OCI-M2 (cell line): ENCODE results near the gene FAM174C.
A peak's percentile ranks its signal among the peaks of the same experiment; 100 is the strongest.

Experiments used
- DNase-seq: peaks from one replicate; lab custom pipeline; 2025; ENCODE audit not compliant: unreplicated experiment; lab: John Stamatoyannopoulos, UW

The FAM174C gene

GRCh38 chr19:1260749-1261537 is 14.4 kb upstream of the FAM174C start:
- peak; percentile 66 for DNase-seq

DNA sequence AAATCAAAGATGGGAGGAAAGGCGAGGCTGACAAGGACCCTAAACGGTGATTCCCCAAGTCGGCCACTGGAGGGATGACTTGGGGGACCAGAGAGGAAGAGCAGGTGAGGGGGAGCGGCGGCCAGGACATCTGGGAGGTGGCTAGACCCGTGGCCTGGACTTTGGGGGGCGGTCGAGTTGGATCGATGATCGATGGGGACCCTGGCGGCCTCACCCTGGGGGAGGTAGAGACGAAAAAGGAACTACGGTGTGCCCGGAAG is 13.9 kb upstream of the FAM174C start:
- no peak for DNase-seq

- no peak for DNase-seq
Measured at GRCh38 chr19:1261798-1262622, 13.3 kb upstream of the FAM174C start.

DNA sequence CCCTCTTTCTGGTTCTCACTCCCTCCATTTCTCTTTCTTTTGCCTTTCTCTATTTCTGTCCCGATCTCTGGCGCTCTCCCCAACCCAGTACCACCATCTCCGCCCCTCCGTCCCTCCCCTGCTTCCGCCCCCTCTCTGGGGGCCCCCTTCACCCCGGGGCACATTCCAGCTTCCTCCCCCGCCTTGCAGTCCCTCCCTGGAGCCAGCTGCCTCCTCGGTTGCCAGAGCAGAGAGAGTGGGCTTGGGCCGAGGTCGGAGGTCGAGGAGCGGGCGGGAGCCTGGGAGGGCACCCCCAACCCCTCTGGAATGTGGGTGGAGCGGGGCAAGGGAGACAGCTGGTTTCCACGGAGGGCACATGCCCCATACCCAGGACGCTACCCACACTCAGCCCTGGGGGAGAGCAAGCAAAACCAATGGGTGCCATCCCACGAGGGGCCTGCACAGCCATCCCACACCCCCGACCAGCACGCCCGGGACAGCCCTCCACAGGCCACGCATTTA is 12.7 kb upstream of the FAM174C start:
- DNase-seq: no peak

DNA sequence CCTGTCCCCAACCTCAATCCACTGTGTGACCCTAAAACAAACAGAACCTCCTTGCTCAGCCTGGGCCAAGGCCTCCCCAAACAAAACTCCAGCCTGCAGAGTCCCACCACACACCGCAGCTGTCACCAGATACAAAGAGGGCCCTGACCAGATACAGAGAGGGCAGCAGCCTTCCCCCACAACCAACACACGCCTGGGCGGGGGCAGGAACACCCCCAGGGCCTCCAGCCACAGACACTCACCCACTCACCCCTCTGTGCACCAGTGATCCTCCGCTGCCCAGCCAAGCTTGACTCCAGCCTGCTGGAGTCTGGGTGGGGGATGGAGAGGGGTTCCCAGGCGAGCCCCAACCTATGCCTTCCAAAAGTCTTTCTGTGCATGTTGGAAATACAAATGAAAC is 12.1 kb upstream of the FAM174C start:
- DNase-seq: no peak

DNA sequence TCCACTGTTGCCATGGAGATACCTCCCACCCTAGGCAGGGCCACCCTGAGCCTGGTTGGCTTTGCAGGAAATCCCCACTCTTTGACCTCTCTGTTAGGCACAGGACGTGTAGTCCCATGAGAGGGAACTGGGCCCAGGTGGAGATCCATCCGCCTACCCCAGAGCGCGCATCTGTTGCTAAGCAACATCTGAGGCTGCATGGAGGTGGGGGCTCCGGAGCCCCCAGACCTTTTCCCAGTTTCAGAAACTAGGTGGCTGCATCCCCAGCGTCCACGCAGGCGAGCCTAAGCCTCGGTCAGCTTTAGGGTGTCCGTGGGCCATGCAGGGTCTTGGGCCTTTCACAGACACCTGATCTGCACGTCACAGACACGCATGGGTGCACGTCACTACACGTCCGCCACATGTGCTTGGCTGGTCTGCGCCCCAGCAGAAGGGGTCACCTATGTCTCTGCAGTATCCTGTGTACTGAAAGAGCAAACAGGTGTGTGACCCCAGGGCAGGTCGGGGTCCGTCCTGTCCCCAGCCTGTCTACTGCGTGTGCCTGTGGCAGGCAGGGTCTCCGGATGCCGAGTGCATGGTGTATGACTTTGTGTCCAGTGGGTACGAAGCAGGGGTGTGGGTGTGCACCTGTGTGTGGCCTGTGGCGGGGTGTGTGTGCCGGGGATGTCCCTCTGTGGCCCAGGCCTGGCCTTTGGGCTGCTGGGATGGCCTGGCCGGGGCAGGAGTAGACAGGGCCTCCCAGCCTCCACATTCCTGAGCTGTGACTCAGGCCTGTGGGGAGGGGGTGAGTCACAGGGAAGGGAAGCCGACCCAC is 10.3 kb upstream of the FAM174C start:
- DNase-seq: no peak

GRCh38 chr19:1265615-1266128 is 9.7 kb upstream of the FAM174C start:
- no peak for DNase-seq

- DNase-seq: no peak
Measured at GRCh38 chr19:1266129-1266915, 9.0 kb upstream of the FAM174C start.

DNA sequence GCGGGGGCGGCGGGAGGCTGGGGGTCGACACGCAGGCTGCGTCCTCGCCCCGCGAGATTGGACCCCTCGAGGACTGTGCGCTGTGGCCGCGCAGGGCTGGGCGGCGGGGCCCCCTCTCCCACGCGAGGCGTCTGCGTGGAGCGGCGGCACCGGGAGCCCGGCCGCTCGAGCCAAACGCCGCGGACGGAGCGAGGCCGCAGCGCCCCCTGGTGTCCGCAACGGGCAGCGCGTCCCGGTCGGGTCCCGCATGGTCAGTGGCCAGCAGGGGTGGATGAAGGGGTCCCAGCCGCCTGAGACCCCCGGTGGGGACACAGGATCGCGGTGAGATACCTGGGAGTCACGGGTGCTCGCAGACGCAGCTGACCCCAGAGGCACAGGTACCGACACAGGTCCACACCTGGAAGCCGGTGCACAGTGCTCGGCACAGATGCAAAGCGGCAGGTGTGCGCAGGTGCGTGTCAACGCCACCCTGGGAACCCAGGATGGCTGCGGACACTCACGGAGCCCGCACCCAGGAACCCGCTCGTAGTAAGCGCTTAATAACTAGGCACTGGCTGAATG is 8.3 kb upstream of the FAM174C start:
- DNase-seq: no peak

- DNase-seq: no peak
Measured at GRCh38 chr19:1267477-1268225, 7.7 kb upstream of the FAM174C start.

DNA sequence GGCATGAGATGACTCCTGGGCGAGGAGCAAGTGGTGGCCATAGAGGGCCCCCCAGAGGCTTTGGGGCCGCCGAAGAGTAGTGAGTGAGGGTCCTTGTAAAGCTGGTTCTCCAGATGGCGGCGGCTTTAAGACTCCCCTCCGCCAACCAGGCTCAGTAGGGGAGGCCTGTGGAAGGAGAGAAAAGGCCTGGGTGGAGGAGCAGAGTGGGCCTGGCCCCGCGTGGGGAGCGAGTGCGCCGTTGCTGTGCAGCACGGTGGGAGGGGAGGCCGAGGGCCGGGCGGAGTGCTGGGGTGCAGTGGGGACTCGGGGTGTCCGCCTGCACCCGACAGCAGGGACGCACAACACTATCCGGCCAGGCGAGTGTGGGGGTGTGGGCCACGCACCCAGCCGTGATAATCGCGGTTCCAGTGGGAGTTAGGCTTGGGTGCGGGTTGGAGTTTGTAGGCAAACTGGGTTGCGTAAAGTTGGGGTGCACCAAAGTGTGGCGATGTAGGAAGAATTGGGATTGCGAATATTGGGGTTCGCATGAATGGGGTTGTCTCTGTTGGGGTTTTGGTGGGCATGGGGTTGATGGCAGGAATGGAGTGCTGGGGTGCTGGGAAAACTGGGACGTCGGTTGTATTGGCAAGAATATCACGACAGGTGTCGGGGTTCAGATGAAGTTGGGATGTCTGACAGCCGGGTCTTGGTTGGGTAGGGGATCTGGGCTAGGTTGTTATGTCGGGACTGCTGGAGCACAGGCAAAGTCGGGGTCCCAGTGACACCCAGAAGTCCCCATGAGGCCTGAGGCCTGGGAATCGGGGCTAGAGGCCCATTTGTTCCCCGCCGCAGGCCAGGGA is 6.9 kb upstream of the FAM174C start:
- no peak for DNase-seq

- peak; percentile 70 for DNase-seq
Measured at GRCh38 chr19:1269065-1269477, 6.3 kb upstream of the FAM174C start, which contains the start of gene CIRBP. CIRBP (plus strand) TSS chr19:1269332; CDS start chr19:1270934, 1,602 bp downstream.

DNA sequence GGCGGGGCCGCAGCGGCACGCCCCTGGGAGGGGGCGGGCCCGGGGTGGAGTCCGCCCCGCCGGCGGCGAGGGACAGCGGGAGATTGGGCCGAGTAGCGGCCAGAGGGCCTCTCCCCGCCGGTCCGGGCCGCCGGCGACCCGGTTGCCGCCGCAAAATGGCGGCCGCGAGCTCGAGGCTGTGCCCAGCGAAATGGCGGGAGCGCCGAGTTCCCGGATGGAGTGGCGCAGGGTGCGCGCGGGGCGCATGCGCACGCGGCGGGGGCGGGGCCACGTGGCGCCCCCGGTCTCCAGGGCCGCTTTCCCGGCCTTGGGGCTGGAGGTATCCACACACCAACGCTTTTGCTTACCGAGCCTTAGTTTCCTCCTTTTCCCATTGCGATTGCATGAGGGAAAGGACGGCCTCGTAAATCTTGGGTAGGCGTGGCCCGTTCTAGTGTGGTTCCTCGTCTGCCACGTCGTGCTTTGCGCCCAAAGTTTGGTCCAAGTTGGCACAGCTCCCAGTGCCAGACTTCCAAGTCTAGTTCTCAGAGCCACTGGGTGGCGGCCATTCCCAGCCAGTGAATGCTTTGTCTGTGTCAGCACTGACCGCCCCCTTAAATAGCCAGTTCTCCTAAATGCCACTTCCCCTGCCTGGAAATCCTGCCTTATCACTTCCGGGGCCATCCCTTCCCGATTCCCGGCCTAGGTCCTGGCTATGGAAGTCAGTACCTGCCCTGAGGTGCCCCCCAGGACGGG is 5.7 kb upstream of the FAM174C start:
- no peak for DNase-seq

DNA sequence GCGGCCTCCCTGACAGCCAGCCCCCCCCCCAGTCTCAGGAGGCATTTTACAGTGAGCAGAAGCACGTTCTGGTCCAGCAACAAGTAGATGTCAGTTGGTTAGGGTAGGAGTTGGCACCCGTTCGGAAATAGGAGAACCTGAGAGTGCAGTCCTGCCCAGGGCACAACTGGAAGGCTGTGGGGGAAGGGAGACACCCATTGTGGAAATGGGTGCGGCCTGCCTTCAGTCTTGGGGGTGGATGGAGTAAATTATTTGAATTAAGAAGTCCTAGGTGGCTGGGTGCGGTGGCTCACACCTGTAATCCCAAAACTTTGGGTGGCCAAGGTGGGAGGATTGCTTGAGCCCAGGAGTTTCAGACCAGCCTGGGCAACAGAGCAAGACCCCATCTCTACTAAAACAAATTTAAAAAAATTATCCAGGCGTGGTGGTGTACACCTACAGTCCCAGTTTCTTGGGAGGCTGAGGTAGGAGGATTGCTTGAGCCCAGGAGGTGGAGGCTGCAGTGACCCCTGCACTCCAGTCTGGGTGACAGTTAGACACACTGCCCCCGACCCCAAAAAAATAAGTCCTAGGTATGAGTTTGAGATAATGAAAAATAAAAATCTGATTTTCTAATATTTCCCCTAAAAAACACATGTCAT is 5.0 kb upstream of the FAM174C start:
- DNase-seq: no peak

DNA sequence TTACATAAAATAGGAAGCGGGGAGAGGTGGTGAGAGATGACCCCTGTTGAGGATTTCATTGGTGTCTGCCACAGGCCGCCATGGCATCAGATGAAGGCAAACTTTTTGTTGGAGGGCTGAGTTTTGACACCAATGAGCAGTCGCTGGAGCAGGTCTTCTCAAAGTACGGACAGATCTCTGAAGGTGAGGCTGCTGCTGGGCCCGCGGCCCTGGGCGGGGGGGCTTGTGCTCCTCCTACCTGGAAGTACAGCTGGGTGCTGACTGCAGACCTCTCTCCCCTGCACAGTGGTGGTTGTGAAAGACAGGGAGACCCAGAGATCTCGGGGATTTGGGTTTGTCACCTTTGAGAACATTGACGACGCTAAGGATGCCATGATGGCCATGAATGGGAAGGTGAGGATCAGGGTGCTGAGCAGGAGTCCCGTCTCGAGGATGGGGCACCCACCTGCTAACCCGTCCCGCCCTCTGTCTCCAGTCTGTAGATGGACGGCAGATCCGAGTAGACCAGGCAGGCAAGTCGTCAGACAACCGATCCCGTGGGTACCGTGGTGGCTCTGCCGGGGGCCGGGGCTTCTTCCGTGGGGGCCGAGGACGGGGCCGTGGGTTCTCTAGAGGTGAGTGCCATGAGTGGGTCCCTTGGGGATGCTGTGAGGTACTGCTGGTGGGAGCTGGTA is 4.3 kb upstream of the FAM174C start:
- no peak for DNase-seq

- no peak for DNase-seq
Measured at GRCh38 chr19:1271528-1272422, 3.6 kb upstream of the FAM174C start.
